OCI-LY3 (cell line): ENCODE data around the gene CCDC7.

ENCODE experiments used
- CTCF ChIP-seq: fragments of 200-600, 300-600 bp; sonication (generic); IDR thresholded peaks from 2 replicates; pipeline ENCODE4 v1.5.1; 2014; ENCODE audit warnings: antibody characterized with exemption, low read length, low read depth
- EZH2phosphoT487 ChIP-seq: fragments of 200-600 bp; shearing (Covaris generic); IDR thresholded peaks from 2 replicates; pipeline ENCODE4 v1.6.1; 2018; ENCODE audit warnings: antibody characterized with exemption, mixed run types, low read depth

- TF ChIP-seq CTCF (peak; percentile 17; the same call in 1 of the 2 replicates), EZH2phosphoT487 (no peak)
Measured at GRCh38 chr10:32650246-32650655, 204.3 kb downstream of the CCDC7 start.
